Heart right ventricle (tissue), 16 donors: ENCODE measurements around the gene PTTG1IP. TPM values are rescaled to one million over a fixed set of nuclear protein-coding genes. Genes with fewer than 3 reads are reported as not detected.

Experiments
- ATAC-seq, 8 donors: fragments of 200-7000 bp; cut with Tn5 transposase; one replicate each; pipeline ENCODE4 v1.9.1; 2020; ENCODE audit warnings: mild to moderate bottlenecking in 8 of 8, moderate library complexity in 8 of 8, moderate number of reproducible peaks in 1 of 8
- DNase-seq, 2 donors: peaks; one replicate each; pipeline ENCODE4 v3.0.0-alpha.2; 2020
- H3K27ac ChIP-seq, 10 donors: fragments of 200-600 bp; sonication (generic) in 2 of 10; one replicate each; pipeline versions ENCODE4 v1.5.0 to v1.8.0; 2020 to 2022; ENCODE audit warnings: mild to moderate bottlenecking in 3 of 10
- H3K27me3 ChIP-seq, 7 donors: fragments of 200-600 bp; one replicate each; pipeline ENCODE4 v1.8.0; 2021 to 2022; ENCODE audit warnings: mild to moderate bottlenecking in 2 of 7
- H3K36me3 ChIP-seq, 9 donors: fragments of 200-600 bp; sonication (generic) in 1 of 9; one replicate each; pipeline versions ENCODE4 v1.5.0 to v1.8.0; 2020 to 2022; ENCODE audit warnings: mild to moderate bottlenecking in 2 of 9
- H3K4me1 ChIP-seq, 9 donors: fragments of 200-600 bp; sonication (generic) in 1 of 9; one replicate each; pipeline versions ENCODE4 v1.5.0 to v1.8.0; 2020 to 2022; ENCODE audit warnings: mild to moderate bottlenecking in 4 of 9
- H3K4me3 ChIP-seq, 10 donors: fragments of 200-600 bp; sonication (generic) in 2 of 10; one replicate each; pipeline versions ENCODE4 v1.5.0 to v1.8.0; 2020 to 2022; ENCODE audit warnings: mild to moderate bottlenecking in 7 of 10, moderate library complexity in 2 of 10
- H3K9me3 ChIP-seq, 11 donors: fragments of 200-600 bp in 10 of 11; sonication (generic) in 2 of 11; one replicate each; pipeline versions ENCODE4 v1.5.0 to v1.8.0; 2013 to 2022; ENCODE audit warnings: mild to moderate bottlenecking in 2 of 11, control low read depth in 1 of 11, moderate library complexity in 1 of 11
- WGBS, 2 donors: extraction: QIAGEN DNeasy Blood & Tissue Kit; methylation state at CpG; one replicate each; pipeline ENCODE4 v1.1.7; 2013; ENCODE audit warnings: inconsistent platforms in 1 of 2; 5-methylcytosine and 5-hydroxymethylcytosine counted together
- intact Hi-C, 10 donors: fragments of 100-400 bp; cut with DNase I; formaldehyde crosslinking; loops; one replicate each; pipeline versions ENCODE4 v1.11.1 to v1.14.2; 2022
- polyA plus RNA-seq, 2 donors: library from polyadenylated mRNA; stranded (reverse); fragments of 200-250 nt; gene quantifications; one replicate each; pipeline ENCODE4 v1.2.3, GENCODE V29; 2013
- total RNA-seq, 10 donors: library from RNA; stranded (reverse); fragmentation: NEBNext Ultra II Directional in 3 of 10; extraction: Animal tissue kit (Norgen Biotek cat#: 25700) in 3 of 10; gene quantifications; one replicate each; pipeline versions ENCODE4 v1.2.1 to v1.2.4, GENCODE V29; 2021 to 2023
- TF ChIP-seq, protein P1 (sequence below), 9 donors: fragments of 200-600 bp; sonication (generic) in 2 of 9; IDR thresholded peaks; one replicate each; pipeline versions ENCODE4 v1.5.0 to v1.8.0; 2021 to 2022; ENCODE audit warnings: antibody characterized with exemption in 9 of 9, mild to moderate bottlenecking in 5 of 9, moderate library complexity in 1 of 9
- donor health status: Arrhythmogenic right ventricular cardiomyopathy.
- donor health status: ischemic (EF 13 %, LVEDD 7.1; RV severe dilation, severe dysfunction).
- donor health status: healthy with polysubstance abuse.
- donor health status: DM: no; HTN: yes; CAD: no.
- donor health status: DM: no; HTN: no; CAD: no.
- donor health status: ischemic (EF 25% LVEDD 6.9; RV normal size, moderate dysfunction).
- donor health status: ischemic (EF 25% LVEDD 5.7; RV mildly dilated, moderate dysfunction).
- donor health status: healthy.
- donor health status: DM: yes; HTN: yes; CAD: no.
- donor health status: Ischemic cardiomyopathy.
- donor health status: ischemic (EF 35%, LVEDD 5.7; RV mildly dilated, moderate dysfunction).
- donor health status: nonischemic (EF 11% LVEDD 7.7; RV severe dilation, severe dysfunction).
- donor health status: DM: yes; HTN: yes; CAD: no.
- donor health status: PGD.
- donor health status: ischemic (EF 29% LVEDD 5.4; RV normal size, mild dysfunction).
- donor health status: nonischemic (EF 23%, LVEDD 6.1; RV moderate dilation, normal function).

The PTTG1IP gene
- total and polyA plus RNA-seq, 12 donors = 109 to 188 (median 148) TPM

DNA sequence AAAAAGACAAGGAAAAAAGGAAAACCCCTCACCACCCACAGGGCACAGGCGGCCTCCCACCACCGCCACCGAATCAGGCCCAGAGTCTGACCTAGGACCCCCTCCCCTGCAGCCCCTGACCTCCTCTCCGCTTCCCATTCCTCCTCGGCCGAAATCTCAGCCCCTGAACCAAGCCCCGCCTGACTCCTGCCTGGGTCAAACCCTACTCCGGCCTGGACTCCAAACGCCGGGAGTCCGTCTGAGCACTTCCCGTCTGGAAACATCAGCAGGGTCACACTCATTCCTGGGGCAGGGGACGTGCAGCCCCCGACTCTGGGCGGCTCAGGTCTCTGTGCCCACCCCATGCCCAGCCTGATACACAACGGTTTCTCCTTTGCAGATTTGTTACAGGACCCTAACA lies 29.2 kb downstream of the PTTG1IP start:
- no peak overlapping the region for H3K27ac ChIP-seq
- intact Hi-C loops = no loop called here
- TF ChIP-seq, protein P1, sequence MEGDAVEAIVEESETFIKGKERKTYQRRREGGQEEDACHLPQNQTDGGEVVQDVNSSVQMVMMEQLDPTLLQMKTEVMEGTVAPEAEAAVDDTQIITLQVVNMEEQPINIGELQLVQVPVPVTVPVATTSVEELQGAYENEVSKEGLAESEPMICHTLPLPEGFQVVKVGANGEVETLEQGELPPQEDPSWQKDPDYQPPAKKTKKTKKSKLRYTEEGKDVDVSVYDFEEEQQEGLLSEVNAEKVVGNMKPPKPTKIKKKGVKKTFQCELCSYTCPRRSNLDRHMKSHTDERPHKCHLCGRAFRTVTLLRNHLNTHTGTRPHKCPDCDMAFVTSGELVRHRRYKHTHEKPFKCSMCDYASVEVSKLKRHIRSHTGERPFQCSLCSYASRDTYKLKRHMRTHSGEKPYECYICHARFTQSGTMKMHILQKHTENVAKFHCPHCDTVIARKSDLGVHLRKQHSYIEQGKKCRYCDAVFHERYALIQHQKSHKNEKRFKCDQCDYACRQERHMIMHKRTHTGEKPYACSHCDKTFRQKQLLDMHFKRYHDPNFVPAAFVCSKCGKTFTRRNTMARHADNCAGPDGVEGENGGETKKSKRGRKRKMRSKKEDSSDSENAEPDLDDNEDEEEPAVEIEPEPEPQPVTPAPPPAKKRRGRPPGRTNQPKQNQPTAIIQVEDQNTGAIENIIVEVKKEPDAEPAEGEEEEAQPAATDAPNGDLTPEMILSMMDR (IDR thresholded peaks at IDR 0.05) = no peak
- H3K9me3 ChIP-seq = no peaks in the 10 kb centered on the region
- WGBS, 2 donors = 58 to 65% methylated on average over 16 of the region's 16 CpGs
- H3K4me1 ChIP-seq = peaks cover 15 to 34% (median 26%) of the 10 kb centered on the region in 9 donors
- no peak overlapping the region for H3K4me3 ChIP-seq
- ATAC-seq (no peak), DNase-seq (no peak)
- peaks cover 0 to 16% (median 5%) of the 10 kb centered on the region in 9 donors for H3K36me3 ChIP-seq
- H3K27me3 ChIP-seq = no peaks in the 10 kb centered on the region

DNA sequence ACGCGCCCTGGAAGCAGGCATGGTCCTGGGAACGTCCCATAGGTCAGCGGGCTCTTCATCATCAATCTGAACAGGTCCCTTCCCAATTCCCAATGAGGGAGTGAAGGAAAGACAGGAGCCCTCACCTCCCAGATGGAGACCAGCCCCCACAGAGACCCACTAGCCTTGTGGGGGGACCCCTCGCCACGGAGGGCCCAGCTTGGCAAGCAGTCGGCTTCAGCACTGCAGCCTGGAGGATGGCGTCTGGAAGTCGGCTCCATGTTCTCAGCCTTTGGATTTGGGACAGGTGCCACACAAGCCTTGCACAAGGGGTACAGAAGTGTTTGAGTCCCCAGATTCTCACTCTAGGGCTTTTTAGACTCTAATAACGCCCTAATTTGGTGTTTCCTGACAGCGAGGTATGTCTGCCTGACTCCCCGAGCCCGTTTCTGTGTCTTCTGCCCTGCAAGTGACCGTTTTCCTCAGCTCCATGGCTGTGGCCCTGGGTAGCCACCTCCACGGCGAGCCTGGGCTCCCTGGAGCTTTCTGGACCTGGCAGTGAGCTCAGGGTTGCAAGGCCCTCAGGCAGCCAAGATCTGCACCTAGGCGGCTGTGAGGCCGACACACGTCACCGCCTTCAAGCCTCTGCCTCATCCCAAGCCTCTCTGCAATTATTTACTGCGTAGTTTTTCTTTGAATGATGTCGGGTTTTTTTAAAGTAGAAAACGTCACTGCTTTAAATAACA lies 30.6 kb downstream of the PTTG1IP start:
- ATAC-seq (no peak), DNase-seq (no peak)
- WGBS, 2 donors = 79 to 86% methylated on average over 23 of the region's 23 CpGs
- TF ChIP-seq, protein P1 (IDR thresholded peaks at IDR 0.05) = no peak
- intact Hi-C loops = no loop called here
- Histone ChIP-seq H3K36me3 (peaks cover 0 to 2% (median 0%) of the 10 kb centered on the region in 9 donors), H3K4me3 (no peak overlapping the region), H3K4me1 (peaks cover 15 to 33% (median 25%) of the 10 kb centered on the region in 9 donors), H3K27me3 (no peaks in the 10 kb centered on the region), H3K9me3 (no peaks in the 10 kb centered on the region), H3K27ac (no peak overlapping the region)

DNA sequence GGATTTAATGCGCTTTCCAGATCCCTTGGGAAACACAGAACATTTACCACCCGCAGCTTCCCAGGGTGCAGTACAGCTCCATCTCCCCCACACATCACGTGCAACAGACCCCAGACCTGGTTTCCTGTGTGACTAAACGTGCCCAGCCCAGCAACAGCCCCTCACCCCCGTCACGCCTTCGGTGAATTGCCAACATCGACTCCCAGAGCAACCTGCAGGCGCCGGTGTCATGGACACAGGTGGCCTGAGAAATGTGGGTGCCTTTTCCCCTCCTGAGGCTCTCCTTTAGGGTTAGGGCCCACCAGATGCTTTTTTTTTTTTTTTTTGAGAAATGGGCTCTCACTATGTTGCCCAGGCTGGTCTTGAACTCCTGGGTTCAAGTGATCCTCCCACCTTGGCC lies 31.4 kb downstream of the PTTG1IP start:
- WGBS, 2 donors = 83 to 88% methylated on average over 10 of the region's 10 CpGs
- Histone ChIP-seq H3K9me3 (no peaks in the 10 kb centered on the region), H3K36me3 (no peaks in the 10 kb centered on the region), H3K27me3 (no peaks in the 10 kb centered on the region), H3K4me1 (peaks cover 15 to 27% (median 19%) of the 10 kb centered on the region in 9 donors), H3K27ac (no peak overlapping the region), H3K4me3 (no peak overlapping the region)
- DNase-seq = no peak
- ATAC-seq = no peak
- intact Hi-C loops = no loop called here
- TF ChIP-seq, protein P1 (IDR thresholded peaks at IDR 0.05) = no peak

DNA sequence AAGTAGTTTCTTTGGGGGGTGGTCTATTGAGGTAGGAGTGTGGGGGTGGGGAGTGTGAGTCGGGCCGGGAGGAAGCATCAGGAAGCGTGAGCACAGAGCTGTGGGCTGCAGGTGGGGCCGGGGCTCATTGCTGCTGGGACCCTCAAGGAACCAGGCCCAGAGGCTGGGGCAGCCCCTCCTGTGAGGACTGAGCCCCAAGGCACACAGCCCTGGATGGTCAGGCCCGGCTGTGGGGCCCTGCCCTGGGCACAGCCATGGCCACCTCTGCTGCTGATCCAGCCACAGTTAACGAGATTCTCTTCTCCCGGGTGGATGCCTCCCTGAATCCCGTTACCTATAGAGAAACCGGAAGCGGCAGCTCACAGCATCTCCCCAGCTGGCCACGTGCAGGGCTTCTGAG lies 32.7 kb downstream of the PTTG1IP start:
- ATAC-seq (no peak), DNase-seq (no peak)
- intact Hi-C loops = no loop called here
- Histone ChIP-seq H3K9me3 (no peaks in the 10 kb centered on the region), H3K36me3 (no peaks in the 10 kb centered on the region), H3K27me3 (no peaks in the 10 kb centered on the region), H3K27ac (no peak overlapping the region), H3K4me3 (no peak overlapping the region), H3K4me1 (peaks cover 3 to 22% (median 10%) of the 10 kb centered on the region in 9 donors)
- 79 to 86% methylated on average over 11 of the region's 11 CpGs for WGBS, 2 donors
- TF ChIP-seq, protein P1 (IDR thresholded peaks at IDR 0.05) = no peak
